GM13977 (cell line): ENCODE results near the gene TMEM205.

Experiments
- DNase-seq: peaks from one replicate; pipeline ENCODE4 v3.0.0; 2012; ENCODE audit warnings: low spot score
- CTCF ChIP-seq: IDR thresholded peaks from 2 replicates; pipeline ENCODE4 v1.5.1; 2012; ENCODE audit warnings: mild to moderate bottlenecking, control low read depth; ENCODE audit not compliant: insufficient read depth; ENCODE audit errors: extremely low read depth, missing control alignments
- in situ Hi-C: fragments of 300-500 bp; cut with MboI; formaldehyde crosslinking; loops from one replicate; pipeline ENCODE4 v1.12.0; 2022; ENCODE audit warnings: low sequenced_read_pairs, low pct_unique_long_range_greater_than_20kb, mixed read lengths, inconsistent platforms; ENCODE audit not compliant: unreplicated experiment

The TMEM205 gene

GRCh38 chr19:11367528-11367927, 21.5 kb upstream of the TMEM205 start:
- no peak for DNase-seq
- in situ Hi-C loops = no loop called here
- no peak for TF ChIP-seq CTCF

GRCh38 chr19:11365557-11366117, 19.6 kb upstream of the TMEM205 start:
- no peak for DNase-seq
- in situ Hi-C loops = no loop called here
- TF ChIP-seq CTCF = no peak

- no peak for TF ChIP-seq CTCF
- in situ Hi-C loops = no loop called here
- no peak for DNase-seq
Measured at GRCh38 chr19:11364935-11365334, 18.9 kb upstream of the TMEM205 start.

- DNase-seq = no peak
- in situ Hi-C loops = no loop called here
- no peak for TF ChIP-seq CTCF
Measured at GRCh38 chr19:11364296-11364904, 18.3 kb upstream of the TMEM205 start.

GRCh38 chr19:11363881-11364280, 17.8 kb upstream of the TMEM205 start:
- in situ Hi-C loops = no loop called here
- no peak for DNase-seq

More at GRCh38 chr19:11363881-11364280, 17.8 kb upstream of the TMEM205 start:
- no peak for TF ChIP-seq CTCF
